ENCODE results near the gene CFAP73.
A peak's percentile ranks its signal among the peaks of the same experiment; 100 is the strongest.

Gene CFAP73

DNA sequence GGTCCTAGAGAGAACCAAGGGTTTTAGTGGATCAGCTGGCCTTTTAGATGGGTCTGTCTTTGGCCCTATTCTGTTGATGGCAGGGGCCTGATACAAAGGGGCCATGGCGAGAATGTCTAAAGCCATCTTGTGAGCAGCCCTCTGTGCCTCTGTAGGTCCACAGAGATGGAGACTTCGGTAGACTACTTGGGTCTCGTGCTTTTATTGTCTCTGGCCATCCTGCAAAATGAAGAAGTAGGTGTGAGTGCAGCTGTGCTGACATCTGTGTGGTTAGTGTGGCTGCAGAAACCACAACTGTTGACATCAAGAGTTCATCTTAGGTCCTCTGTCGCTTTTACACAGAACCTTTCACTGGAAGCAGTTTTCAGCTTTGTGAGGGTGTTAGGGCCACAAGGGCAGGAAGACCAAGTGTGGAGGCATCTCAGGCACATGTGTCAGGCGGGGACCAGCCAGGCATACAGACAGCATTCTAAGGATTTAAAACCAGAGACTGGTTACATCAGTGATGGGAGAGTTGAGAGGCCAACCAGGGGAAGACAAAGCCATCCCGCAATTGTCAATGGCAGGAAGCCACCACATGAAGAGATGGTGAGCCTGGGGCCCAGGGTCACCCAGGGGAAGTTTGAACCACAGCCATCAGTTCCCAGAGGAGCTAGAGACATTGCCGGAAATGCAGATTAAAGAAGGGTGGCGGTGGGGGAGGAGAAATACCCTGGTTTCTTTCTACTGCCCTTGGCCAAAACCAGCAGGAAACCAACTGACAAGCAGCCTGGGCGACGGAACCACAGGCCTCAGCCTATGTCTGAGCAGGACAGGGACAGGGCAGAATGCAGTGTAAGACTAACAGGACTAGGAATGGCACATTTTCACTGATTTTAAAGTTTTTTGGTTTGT is 58.8 kb downstream of the CFAP73 start:
- DNase-seq (ENCODE audit: low read depth in 2 of 3, low spot score in 1 of 3): peak in 2 of 3 donors; percentile 42 to 65
